ENCODE results near the gene TMEM131L.
"Not testable (repeated sequence)": the region's sequence is repeated elsewhere in the genome, so short reads cannot be mapped to it uniquely, and the experiment has no call there.

Gene TMEM131L

DNA sequence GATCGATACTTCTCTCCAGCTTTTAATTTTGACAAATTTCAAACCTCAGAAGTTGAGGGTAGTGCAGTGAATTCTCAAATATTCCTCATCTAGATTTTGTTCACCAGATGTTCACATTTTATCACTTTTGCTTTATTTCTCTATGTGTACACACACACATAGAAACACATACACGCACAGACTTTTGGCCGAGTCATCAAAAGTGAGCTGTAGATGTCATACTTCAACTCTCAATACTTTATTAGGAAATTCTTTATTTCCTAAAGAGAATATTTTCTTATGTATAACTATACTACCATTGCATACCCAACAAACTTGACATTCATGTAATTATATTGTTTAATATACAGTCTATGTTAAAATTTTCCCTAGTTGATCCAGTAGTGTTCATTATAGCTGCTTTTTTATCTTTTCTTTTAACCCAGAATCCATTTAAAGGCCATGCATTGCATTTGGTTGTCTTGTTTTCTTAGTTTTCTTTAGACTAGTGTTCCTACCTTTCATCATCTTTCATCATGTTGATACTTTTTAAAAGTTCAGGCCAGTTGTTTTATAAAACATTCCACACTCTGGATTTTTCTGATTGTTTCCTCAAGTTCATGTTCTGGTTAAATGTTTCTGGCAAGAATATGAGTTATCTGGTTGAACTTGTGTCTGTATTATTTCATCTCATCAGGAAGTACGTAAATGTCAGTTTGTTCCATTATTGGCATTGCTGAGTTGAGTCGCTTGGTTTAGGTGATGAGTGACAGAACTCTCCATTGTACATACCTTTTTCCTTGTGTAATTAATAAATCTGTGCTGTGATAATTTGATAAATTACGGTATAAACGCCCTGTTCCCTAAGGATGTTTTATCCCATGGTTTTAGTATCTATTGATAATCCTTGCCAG is 123.8 kb downstream of the TMEM131L start:
- DNase-seq, result no peak

DNA sequence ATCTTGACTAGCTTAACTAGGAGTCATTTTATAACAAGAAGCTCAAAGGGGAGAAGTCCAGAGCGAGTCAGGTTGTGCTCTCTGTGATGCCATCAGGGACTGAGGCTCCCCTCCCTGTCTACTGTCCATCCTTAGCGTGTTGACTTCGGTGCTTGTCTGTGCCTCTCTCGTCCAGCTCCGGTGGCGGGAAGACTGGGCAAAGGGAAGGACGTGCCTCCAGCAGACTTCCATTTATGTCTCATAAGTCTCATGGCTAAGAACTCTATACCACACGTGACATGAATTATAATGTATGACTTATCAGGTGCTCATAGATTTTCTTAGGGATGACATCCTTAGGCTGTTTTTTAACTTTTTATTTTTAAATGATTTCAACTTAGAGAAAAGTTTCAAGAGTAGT is 125.3 kb downstream of the TMEM131L start:
- no peak for DNase-seq

DNA sequence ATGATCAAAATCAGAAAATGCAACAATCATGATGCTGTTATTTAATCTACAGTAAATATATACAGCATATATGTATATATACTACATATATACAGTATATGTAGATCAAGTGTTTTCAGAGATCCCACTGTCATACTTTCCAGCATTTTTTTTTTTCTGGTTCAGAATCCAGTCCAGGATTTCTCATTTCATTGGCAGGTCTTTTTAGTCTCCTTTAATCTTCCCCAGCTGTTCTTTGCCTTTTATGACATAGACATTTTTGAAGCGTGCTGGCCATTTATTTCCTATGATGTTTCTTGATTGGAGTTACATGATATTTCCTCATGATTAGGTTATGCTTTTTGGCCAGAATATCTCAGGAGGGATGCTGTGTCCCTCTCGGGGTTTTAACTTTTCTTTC is 125.9 kb downstream of the TMEM131L start:
- no peak for DNase-seq

DNA sequence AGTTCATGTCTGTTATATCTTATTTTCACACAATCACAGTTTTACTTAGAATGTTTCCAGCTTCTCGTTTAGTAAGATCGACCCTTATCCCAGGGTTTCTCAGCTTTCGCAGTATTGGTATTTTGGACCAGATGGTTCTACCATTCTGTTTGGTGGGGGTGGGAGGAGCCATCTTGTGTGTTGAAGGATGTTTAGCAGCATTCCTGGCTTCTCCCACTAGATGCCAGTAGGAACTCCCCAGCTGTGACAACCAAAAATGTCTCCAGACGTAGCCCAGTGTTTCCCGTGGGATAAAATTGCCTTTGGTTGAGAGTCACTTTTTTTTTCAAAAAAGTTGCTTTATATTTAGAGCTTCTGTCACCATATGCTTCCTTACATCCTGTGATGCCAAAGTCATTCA is 127.0 kb downstream of the TMEM131L start:
- DNase-seq, result no peak

DNA sequence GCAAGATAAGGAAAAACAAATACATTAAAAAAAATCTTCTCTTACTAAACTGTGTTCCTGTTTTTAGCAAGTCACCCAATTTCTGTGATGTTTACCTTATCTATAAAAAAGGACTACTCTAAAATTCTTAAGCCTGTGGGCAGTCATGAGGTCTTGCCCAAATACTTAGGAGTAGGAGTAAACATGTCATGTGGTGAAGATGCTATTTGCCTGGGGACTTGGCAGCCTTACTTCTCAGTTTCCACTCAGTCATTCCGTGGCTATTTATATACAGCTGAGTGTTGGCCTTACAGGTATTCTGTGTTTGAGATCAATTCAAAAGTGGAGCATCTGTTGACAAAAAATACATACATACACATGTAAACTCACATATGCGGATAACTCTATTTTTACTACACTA is 128.1 kb downstream of the TMEM131L start:
- no peak for DNase-seq

DNA sequence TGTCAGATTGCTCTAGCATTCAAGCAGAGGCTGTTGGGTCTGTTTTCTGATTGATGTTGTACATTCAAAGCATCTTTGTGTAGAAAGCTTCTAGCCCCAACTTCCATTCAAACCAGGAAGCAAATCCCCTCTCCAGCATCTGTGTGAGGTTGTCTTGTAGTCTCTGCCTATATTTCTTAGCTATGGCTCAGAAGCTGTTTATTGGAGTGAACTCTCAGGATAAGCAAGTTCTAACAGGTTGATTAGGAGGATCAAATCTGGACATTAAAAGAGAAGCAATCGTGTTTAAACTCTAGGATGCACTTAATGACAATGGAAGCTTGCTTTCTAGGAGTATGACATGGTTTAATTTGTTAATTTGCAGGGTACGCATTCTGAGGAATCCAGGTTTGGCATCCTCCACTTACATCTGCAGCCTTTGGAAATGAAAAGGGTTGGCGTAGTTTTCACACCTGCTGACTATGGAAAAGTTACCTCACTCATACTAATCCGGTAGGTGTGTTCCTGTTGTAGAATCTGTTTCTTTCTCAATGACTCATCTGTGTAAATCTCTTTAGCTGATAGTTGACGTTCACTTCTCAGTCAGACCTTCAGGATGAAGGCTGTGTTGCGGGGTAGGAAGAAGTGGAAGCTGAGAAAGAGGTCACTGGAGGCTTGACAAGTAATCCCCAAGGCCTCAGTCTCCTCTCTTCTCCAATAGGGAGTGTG is 129.9 kb downstream of the TMEM131L start:
- DNase-seq, result no peak

DNA sequence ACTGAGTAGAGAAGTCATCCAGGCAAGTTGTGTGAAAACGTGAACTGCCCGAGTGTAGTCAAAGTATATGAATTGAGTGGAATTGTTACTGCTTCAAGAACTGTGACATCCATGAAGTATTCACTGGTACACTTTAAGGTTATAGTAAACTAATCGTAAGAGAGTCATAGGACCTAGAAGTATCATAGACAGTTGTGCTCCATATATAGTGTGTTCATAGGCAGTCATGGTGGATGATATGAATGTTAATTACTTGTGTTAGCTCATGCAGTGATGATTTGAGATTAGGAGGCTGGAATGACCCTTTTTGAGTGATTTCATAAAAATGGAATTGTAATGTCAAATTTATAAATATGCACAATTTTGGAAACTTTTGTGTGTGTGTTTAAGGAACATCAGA is 136.6 kb downstream of the TMEM131L start:
- no peak for DNase-seq

DNA sequence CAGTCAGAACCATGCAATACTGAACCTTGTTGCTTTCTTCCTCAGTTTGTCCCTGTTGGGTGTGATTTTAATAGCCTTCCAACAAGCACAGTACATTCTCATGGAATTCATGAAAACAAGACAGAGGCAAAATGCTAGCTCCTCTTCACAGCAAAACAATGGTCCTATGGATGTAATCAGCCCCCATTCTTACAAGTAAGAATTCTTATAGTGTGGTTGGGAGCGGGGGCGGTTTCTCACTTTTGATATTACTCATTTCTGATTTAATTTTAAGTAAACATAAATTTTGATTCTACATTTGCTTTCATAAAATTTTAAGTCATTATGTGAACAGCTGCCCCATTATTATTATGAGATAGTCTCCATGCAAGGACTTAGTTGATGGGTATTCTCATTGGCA is 137.1 kb downstream of the TMEM131L start:
- DNase-seq, result no peak

DNA sequence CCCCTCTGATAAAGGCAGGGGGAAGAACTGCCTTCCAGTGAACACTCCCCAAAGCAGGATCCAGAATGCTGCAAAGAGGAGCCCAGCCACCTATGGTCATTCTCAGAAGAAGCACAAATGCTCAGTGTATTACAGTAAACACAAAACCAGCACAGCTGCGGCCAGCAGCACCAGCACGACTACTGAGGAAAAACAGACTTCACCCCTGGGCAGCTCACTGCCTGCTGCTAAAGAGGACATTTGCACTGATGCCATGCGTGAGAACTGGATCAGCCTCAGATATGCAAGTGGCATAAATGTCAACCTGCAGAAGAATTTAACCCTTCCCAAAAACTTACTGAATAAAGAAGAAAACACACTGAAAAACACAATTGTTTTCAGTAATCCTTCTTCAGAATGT is 137.7 kb downstream of the TMEM131L start:
- DNase-seq, result no peak

DNA sequence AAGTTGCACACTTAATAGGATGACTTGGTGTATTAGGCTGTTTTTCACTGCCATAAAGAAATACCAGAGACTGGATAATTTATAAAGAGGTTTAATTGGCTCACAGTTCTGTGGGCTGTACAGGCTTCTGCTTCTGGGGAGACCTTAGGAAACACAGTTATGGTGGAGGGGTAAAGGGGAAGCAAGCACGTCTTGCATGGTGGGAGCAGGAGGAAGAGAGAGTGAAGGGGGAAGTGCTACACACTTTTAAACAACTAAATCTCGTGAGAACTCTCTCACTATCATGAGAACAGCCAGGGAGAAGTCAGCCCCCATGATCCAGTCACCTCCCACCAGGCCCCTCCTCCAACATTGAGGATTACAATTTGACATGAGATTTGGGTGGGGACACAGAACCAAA is 142.9 kb downstream of the TMEM131L start:
- not testable (repeated sequence) for DNase-seq

DNA sequence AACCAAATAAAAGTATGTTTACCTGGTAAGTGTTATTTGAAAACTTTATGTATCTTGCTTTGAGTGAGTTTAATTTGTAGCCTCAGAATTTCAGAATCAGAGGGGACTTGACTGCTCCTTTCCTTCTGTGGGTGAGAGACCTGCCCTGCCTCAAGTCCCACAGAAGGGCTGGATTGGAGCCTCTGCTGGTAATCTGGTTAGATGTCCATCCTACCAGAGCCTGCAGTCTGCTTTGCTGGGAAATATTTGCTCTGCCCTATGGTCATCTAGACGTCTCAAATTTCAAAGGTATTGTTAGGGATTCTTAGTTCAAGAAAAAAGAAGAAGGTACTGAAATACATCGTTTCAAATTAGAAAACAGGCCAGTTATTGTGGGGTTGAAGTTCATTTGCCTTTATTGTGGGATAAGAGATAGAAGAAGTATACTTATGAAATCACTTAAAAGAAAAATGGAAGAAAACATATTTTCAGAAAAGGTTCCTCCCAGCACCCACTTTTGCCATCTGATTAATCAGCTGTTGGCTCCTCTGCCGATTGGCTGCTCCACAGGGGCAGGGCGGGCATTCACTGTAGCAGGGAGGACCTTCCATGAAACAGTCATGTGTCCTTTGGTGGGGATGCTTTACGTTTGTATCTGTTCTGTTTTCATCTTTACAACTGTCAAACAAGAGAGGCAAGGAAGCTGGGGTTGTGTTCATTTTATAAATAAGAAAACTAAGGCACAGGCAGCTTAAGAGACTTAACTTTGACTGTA is 144.6 kb downstream of the TMEM131L start:
- no peak for DNase-seq

DNA sequence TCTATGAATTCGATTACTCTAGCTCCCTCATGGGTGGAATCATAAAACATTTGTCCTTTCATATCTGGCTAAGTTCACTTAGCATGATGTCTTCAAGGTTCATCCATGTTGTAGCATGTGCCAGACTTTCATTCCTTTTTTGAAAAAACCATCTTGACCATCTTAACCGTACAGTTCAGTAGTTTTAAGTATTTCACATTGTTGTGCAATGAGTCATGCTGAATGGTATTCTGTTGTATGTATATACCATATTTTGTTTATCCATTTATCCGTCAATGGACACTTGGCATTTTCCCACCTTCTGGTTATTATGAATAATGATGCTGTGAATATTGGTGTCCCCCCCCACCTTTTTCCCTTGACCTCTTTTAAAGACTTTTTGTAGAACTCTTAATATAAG is 145.5 kb downstream of the TMEM131L start:
- DNase-seq, result no peak

DNA sequence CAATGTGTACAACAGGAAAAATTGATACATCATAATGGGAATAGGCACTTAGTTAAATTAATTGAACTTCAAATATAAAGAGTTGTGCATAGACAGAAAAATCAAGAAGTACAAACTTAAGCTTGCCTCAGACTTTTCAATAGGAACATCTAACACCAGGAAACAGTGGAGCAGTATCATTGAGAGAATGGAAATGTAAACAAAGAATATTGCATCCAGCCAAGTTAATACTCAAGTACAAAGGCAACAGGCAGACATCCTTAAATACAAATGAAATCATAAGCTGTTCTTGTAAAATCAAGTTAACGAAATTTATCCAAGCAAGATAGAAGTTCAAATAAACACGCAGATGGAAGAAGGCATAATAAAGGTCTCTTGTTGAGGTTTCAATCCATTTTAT is 146.7 kb downstream of the TMEM131L start:
- no peak for DNase-seq

DNA sequence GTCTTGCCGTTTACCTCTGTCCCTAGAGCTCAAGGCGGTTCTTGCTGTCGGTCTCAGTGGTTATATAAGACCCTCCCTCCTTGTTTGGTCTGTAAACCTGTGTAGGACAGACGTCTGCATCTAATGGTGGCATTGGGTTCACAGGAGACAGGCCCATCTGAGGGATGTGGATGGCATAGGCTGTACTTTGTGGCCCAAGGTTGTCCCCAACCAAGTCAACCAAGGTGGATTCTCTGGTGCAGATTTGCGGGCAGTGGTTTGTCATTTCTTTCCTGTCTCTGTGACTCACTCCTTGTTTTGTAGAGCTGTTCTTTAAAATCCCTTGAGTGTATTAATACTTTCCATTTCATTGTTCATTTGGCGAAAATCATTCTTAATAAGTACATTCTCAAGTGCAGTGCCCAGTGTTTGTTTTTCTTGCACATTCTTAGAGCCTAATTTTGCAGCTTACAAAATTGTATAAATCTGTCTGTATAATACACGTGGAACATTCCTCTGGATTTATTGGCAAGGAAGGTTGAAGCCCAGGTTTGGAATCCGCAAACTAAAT is 149.9 kb downstream of the TMEM131L start:
- no peak for DNase-seq

DNA sequence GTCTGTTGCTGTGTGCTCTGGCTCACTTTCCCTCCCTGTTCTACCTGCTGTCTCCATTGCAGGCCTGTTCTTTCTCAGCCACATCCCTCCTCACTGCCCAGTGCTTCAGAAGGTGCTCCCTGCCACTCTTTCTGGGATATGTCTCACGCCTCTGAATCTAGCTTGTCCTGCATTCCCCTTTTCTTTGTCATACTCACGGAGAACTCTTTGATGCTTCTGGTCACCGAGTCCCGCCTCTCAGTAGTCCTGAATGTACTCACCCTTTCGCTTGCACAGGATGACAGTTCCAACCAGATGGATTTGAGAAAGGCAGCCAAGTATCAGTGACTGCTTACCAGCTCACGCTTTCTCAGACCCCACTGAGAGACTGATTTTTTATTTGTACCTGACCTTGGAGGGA is 152.7 kb downstream of the TMEM131L start:
- DNase-seq, result no peak

DNA sequence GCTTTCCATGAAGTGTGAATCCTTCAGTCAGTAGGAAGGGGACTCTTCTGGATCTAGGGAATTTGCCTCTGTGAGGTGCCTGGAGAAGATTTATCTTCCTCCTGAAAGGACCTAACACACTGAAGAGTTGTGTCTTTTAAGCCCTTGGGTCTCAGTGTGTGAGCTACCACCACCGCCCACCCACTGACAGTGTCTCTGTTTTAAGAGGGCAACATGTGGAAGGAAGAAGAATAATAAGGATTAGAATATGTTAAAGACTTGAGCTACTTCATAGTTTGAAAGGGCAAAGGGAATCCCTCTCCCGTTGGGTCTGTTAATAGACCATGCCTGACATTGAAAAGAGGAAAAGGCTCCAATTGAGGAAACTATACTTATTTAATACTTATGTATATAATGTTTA is 153.7 kb downstream of the TMEM131L start:
- no peak for DNase-seq

DNA sequence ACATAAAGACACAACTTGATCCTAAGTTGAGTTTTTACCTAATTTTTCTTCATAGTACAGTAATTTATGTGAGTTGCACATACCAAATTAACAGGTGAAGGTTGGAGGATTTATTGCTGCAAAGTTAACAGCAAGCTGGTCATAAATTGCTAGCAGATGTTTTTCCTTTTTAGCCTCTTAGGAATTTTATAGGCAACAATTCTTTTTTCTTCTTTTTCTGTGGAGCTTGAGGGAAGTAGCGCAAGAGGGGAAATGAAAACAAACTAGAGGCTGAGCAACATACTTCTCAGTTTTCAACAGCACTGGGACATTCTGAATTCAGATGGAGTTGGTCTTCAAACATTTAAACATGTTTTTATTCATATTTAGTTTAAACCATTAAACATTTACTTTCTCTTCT is 154.2 kb downstream of the TMEM131L start:
- no peak for DNase-seq

DNA sequence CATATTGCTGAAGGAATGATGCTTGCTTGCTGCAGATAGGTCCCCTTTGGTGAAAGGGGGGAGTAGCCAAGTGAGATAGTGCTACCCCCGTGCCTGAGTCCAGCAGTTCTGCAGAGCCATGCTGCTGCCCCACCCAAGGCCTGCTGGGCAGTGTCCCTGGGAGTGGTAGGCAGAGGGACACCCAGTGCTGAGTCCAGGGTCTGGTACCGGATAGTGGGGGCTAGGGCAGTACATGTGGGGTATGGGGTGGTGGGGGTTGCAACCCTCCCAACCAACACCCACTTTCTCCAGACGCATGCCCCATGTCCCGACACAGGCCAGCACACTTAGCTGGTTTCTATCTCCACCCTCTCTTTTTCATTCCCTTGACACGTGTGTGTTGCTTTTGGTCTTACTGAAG is 155.9 kb downstream of the TMEM131L start:
- DNase-seq, result no peak

DNA sequence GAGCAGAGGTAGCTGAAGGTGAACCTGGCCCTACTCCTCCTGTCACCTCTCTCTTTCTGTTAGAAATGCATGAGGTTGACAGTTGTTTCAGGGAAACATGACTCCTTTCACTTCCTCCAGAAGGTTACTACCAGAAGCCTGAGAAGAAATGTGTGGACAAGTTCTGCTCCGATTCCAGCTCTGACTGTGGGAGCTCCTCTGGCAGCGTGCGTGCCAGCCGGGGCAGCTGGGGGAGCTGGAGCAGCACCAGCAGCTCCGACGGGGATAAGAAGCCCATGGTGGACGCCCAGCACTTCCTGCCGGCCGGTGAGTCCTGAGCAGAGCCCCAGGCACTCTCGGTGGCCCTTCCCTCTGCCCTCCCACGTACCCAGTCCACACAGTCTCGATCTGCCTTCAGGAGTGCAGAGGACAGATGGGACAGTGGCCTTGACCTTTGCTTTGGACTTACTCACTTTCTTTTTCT is 156.6 kb downstream of the TMEM131L start:
- DNase-seq, result no peak

DNA sequence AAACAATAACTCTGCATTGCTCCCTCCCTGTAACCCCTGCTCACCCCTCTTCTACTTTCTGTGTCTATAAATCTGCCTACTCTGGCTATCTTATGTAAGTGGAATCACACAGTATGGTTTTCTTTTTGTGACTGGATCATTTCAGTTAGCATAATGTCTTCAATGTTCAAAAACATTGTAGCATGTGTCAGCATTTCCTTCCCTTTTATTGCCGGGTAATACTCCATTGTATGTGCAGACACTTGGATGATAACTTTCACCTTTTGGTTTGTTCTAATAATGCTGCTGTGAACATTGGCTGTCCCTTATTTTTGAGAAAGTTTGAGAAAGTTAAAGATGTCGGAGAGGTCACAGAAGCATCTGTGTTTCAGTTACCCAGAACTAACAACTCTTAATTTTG is 157.3 kb downstream of the TMEM131L start:
- DNase-seq, result no peak

DNA sequence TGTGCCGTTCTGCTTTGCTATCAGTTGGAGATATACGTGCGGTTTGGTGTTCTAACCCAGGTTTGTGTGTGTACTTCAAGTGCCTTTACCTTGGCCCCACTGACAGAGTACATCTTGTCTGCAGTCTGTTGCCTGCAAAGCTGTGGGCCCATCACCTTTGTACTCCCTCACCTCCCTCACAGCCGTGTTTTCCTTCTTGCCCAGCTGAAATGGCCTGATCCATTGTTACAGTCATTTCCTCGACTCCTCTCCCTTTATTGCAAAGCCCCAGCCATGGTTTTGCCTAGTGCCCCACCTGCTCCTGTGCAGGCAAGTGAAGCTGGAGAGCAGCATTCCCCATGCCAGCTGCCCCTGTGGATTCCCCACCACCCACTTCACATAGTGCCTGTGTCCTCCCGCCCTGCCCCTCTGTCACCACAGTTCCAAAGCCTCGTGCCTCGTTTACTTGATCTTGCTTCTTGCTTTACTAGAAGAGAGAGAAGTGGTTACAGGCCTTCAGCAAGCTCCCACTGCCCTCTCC is 162.7 kb downstream of the TMEM131L start:
- DNase-seq, result no peak

DNA sequence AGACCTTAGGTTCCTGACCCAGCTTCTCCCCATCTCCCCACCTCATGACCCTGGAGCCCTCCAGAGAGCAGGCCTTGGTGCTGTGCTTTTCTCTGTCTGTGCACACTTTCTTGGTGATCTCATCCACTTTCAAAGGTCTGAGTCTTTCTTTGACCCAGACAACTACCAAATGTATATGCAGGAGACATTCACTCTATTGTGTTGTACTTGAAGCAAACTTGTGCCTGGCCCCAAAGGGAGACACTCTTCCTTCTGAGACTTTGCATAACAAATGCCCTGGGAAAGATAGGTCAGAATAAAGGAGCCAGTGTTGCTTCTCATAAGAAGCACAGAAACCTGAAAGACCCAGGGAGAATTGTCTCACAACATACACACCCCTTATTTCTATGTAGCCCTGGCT is 163.6 kb downstream of the TMEM131L start:
- no peak for DNase-seq

DNA sequence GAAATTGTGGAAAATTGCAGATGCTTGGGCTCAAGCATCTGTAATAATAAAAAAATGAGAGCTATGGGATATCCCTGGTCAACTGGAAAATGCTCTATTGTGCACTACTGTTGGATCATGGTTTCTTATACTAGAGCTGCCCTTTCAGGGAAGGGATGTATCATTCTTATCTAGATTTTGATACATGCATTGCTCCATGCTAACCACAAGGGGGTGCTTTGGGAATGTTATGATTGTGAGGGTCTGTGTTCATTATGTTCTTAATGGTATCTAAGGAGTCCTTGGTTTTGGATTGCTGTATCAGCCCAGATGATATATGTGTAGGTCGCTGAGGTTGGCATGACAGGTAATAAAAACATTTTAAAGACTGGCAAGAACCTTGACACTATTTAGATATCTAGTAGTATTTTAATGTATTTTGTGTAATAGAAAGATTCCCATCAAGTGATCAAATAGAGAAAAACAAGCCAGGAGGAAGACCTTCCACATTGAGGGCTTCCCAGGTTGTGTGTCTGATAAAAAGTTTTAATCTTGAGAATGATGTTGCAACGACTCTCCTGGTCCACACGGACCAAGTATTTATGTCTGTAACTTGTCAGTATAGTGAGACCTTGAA is 168.7 kb downstream of the TMEM131L start:
- DNase-seq, result no peak

Measured in activated T-cell treated with anti-CD3 and anti-CD28 coated beads, Interleukin-2, amount 50 U/mL, for 1 hour (primary cell).